ENCODE measurements around the gene ODAD3.

DNA sequence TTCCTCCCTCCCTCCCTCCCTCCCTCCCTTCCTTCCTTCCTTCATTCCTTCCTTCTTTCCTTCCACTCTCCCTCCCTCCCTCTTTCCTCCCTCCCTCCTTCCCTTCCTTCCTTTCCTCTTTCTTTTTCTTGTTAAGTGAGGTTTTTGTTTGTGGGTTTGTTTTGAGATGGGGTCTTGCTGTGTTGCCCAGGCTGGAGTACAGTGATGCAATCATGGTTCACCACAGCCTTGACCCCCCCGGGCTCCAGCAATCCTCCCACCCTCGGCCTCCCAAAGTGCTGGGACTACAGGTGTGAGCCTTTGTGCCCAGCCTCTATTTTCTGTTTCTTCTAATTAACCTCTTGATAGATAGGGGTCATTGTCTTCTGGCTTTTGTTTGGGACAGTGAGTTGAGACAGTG, 26.5 kb upstream of the ODAD3 start:
- no peak for TF ChIP-seq EZH2phosphoT487 (IDR thresholded peaks at IDR 0.05; ENCODE audit: insufficient read depth, low read depth)
- no peak for TF ChIP-seq EZH2 (IDR thresholded peaks at IDR 0.05; ENCODE audit: insufficient read depth, poor library complexity, severe bottlenecking)
